HG03521 (cell line): Measurements from ENCODE around the gene DPEP3.
"Not testable (repeated sequence)": the region's sequence is repeated elsewhere in the genome, so short reads cannot be mapped to it uniquely, and the experiment has no call there.

Experiments
- ATAC-seq: cut with Tn5 transposase; IDR thresholded peaks from one replicate; pipeline ENCODE4 v1.9.1; 2021; ENCODE audit warnings: mild to moderate bottlenecking, moderate library complexity; ENCODE audit not compliant: unreplicated experiment

DPEP3 gene

GRCh38 chr16:67994040-67994408, 13.7 kb upstream of the DPEP3 start:
- not testable (repeated sequence) for ATAC-seq

GRCh38 chr16:67993207-67994039, 13.1 kb upstream of the DPEP3 start:
- peak; percentile 61 for ATAC-seq

GRCh38 chr16:67992661-67993206, 12.4 kb upstream of the DPEP3 start:
- no peak for ATAC-seq

GRCh38 chr16:67990018-67990386, 9.7 kb upstream of the DPEP3 start:
- no peak for ATAC-seq

GRCh38 chr16:67989322-67990017, 9.2 kb upstream of the DPEP3 start:
- ATAC-seq: no peak

- ATAC-seq: no peak
These were observed 8.4 kb upstream of the DPEP3 start for GRCh38 chr16:67988675-67989074.

- no peak for ATAC-seq
These were observed 7.3 kb upstream of the DPEP3 start for GRCh38 chr16:67987460-67988160.

- ATAC-seq: no peak
These were observed 6.7 kb upstream of the DPEP3 start for GRCh38 chr16:67986949-67987348.

GRCh38 chr16:67982011-67982696, 1.9 kb upstream of the DPEP3 start:
- ATAC-seq: no peak

GRCh38 chr16:67977469-67978227, 2.7 kb downstream of the DPEP3 start:
- no peak for ATAC-seq

GRCh38 chr16:67977005-67977404, 3.3 kb downstream of the DPEP3 start:
- ATAC-seq: no peak

- no peak for ATAC-seq
These were observed 4.1 kb downstream of the DPEP3 start for GRCh38 chr16:67976205-67976604.

GRCh38 chr16:67975321-67976105, 4.8 kb downstream of the DPEP3 start:
- no peak for ATAC-seq

GRCh38 chr16:67972285-67972684, 8.0 kb downstream of the DPEP3 start:
- not testable (repeated sequence) for ATAC-seq

- ATAC-seq: no peak
These were observed 9.2 kb downstream of the DPEP3 start for GRCh38 chr16:67971111-67971510.

GRCh38 chr16:67969254-67970039, 10.9 kb downstream of the DPEP3 start:
- ATAC-seq: no peak

GRCh38 chr16:67968400-67969253, 11.7 kb downstream of the DPEP3 start, which contains the start of gene SLC12A4:
SLC12A4 (minus strand) TSS chr16:67968637; CDS start chr16:67968553, 84 bp downstream.
- ATAC-seq: peak; percentile 83
